DMS114 treated with DMSO at 0.1 percent for 48 hours (cell line): ENCODE measurements around the gene KMO.

Experiments used
- DNase-seq: peaks from one replicate; lab custom pipeline; 2025; ENCODE audit not compliant: unreplicated experiment; lab: John Stamatoyannopoulos, UW

The KMO gene

GRCh38 chr1:241536969-241537368, 4.8 kb downstream of the KMO start:
- DNase-seq: no peak

- DNase-seq: no peak
Measured at GRCh38 chr1:241542199-241542907, 10.2 kb downstream of the KMO start.

- DNase-seq: no peak
Measured at GRCh38 chr1:241548008-241548407, 15.8 kb downstream of the KMO start.

GRCh38 chr1:241550318-241550717, 18.1 kb downstream of the KMO start:
- no peak for DNase-seq

- no peak for DNase-seq
Measured at GRCh38 chr1:241551759-241552638, 19.8 kb downstream of the KMO start.

- DNase-seq: no peak
Measured at GRCh38 chr1:241553886-241554592, 21.9 kb downstream of the KMO start.

DNA sequence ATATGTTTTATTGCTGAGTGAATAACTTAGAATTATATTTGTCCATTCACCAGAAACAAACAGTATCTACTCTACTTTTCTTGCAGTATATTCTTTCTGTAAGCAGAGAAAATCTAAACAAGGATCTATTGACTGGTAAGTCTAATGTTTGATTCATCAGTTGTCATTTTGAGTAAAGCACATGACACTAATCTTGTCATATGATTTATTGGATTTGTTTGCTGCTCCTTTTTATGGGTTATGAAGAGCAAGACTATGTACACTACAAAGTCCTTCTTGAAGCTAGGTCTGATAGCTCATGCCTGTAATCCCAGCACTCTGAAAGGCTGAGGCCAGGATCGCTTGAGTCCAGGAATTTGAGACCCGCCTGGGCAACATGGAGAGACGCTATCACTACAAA, 23.3 kb downstream of the KMO start:
- no peak for DNase-seq

- DNase-seq: no peak
Measured at GRCh38 chr1:241557031-241557430, 24.9 kb downstream of the KMO start.

DNA sequence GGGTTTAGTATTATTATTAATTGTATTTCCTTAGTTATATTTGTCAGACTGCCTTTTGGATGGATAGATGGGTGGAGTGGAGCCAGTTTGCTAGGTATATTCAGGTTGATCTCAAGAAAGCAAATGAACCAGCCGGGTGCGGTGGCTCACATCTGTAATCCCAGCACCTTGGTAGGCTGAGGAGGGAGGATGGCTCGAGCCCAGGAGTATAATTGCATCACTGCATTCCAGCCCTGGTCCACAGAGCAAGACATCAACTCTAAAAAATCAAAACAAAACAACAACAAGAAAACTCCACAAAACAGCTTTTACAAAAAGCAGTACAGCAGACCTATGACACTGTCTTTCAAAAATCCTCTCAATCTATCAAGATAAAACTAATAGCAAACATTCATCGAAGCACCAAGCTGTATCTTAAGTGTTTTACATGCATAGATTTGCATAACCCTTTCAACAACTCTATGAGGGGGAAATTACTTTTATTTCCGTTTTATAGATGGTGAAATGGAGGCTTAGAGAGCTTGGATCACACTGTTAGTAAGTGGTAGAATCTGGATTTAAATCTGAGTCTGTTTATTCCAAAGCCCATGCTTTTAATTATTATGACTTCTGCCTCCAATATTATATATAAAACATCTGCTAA, 25.5 kb downstream of the KMO start:
- no peak for DNase-seq

GRCh38 chr1:241560146-241560848, 28.1 kb downstream of the KMO start:
- no peak for DNase-seq

GRCh38 chr1:241560849-241561187, 28.6 kb downstream of the KMO start:
- DNase-seq: no peak

- DNase-seq: no peak
Measured at GRCh38 chr1:241569848-241570247, 37.7 kb downstream of the KMO start.

DNA sequence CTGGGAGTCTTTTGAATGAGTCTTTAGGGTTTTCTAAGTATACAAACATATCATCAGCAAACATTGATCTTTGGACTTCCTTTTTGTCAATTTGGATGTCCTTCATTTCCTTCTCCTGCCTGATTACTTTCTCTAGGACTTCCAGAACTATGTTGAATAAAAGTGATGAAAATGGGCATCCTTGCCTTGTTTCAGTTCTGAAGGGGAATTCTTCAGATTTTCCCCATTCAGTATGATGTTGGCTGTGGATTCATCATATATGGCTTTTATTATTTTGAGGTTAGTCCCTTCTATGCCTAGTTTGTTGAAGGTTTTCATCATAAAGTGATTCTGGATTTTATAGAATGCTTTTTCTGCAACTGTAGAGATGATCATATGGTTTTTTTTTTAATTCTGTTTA, 42.0 kb downstream of the KMO start:
- no peak for DNase-seq

DNA sequence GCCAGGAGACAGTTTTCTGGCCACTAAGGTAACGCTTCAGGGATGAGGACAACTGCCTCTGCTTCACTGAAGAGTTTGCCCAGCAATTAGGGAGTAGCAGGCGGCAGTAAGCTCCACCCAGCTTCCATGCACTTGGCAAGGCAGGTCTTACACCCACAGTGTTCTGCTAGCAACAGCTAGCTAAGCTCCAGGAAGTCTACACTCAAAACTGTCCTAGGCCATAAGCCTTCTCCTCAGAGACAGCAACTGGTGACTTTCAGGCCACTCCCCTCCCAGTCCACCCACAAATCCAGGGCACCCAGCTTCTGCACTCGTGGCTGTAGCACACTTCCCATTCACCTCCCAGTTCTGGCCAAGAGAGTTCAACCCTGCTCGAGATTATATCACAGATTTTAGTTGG, 47.3 kb downstream of the KMO start:
- no peak for DNase-seq

DNA sequence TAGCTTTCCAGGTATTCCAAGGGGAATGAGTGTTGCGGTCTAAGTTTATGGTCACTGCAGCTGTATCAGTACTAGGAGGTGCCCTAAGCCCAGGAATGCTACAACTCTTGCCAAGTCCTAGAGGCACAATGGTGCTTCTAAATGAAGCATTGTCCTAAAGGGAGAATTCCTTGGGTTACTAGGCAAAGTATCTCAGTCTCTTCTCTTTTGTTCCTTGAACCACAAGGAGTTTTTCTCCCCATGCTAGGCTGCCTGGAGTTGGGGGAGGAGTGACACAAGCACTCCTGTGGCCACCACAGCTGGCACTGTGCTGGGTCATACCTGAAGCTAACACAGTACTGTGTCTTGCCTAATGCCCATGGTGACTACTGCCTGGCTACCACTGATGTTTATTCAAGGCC, 50.7 kb downstream of the KMO start:
- DNase-seq: no peak

DNA sequence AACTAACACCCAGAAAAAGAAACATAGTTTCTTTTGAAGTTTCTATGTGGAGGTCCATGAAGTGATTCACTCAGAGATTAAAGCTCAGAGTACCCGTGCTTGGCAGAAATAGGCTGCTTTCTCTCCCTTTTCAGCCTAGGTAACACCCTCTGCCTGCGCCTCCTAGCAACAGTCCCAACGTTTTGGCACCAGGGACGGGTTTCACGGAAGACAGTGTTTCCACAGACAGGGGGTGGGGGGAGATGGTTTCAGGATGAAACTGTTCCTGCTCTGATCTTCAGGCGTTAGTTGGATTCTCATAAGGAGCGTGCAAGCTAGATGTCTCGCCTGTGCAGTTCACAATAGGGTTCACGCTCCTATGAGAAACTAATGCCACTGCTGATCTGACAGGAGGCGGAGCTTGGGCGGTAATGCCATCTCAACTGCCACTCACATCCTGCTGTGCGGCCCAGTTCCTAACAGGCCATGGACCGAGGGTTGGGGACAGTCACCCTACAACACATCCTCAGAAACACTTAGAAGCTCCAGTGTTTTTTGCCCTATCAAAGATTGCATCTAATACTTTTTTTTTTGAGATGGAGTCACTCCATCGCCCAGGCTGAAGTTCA, 54.8 kb downstream of the KMO start:
- no peak for DNase-seq

- no peak for DNase-seq
Measured at GRCh38 chr1:241589521-241589920, 57.3 kb downstream of the KMO start.

GRCh38 chr1:241590719-241591118, 58.5 kb downstream of the KMO start:
- DNase-seq: no peak

DNA sequence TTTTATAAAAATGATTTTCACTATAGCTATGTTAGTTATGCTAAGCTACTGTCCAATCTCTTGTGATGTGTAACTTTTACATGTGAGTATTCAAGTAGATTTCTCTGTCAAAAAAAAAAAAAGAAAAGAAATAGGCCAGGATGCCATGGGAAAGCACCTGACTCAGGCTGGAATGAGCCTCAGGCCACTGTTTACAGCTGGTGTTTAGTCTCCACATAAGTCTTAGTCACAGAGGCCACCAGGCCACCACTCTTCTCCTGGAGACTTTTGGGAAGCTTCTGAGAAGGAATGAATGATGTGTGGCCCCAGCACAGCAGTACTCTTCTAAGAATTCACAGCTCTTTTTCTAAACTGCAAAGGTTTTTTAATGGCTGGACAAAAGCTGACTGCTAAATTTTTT, 59.1 kb downstream of the KMO start:
- DNase-seq: no peak

DNA sequence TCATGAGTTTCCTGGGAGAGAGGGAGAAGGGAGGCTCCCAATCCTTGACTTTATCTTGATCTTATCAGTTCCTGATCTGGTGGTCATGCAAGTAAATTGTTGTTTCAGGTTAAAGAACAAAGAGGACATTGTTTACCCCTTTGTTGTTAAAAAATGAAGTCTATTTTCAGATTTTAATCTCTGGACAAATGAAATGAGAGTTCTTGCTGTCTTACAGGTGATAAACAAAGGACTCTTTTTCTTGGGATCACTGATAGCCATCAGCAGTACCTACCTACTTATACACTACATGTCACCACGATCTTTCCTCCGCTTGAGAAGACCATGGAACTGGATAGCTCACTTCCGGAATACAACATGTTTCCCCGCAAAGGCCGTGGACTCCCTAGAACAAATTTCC, 59.6 kb downstream of the KMO start:
- no peak for DNase-seq
